Nephron progenitor cell (in vitro differentiated cells): Measurements from ENCODE around the gene APOBEC3A.
A peak's percentile ranks its signal among the peaks of the same experiment; 100 is the strongest.
"Not testable (repeated sequence)": the region's sequence is repeated elsewhere in the genome, so short reads cannot be mapped to it uniquely, and the experiment has no call there.

Experiments used
- DNase-seq: peaks from one replicate; pipeline ENCODE4 v3.0.0; 2021
- H3K27ac Mint-ChIP-seq: 2 replicates; pipeline ENCODE4 v1.8.0; 2021; ENCODE audit warnings: mild to moderate bottlenecking, moderate library complexity, mixed read lengths
- H3K27me3 Mint-ChIP-seq: 2 replicates; pipeline ENCODE4 v1.8.0; 2021; ENCODE audit warnings: mild to moderate bottlenecking, low read depth, mixed read lengths; ENCODE audit not compliant: poor library complexity
- H3K36me3 Mint-ChIP-seq: 2 replicates; pipeline ENCODE4 v1.8.0; 2021; ENCODE audit warnings: low read depth, mixed read lengths
- H3K4me1 Mint-ChIP-seq: 2 replicates; pipeline ENCODE4 v1.8.0; 2021; ENCODE audit warnings: mixed read lengths
- H3K4me3 Mint-ChIP-seq: 2 replicates; pipeline ENCODE4 v1.8.0; 2021; ENCODE audit warnings: mild to moderate bottlenecking, moderate library complexity, mixed read lengths
- H3K9me3 Mint-ChIP-seq: 2 replicates; pipeline ENCODE4 v1.8.0; 2021; ENCODE audit warnings: mild to moderate bottlenecking, moderate library complexity, mixed read lengths
- TF ChIP-seq, protein P1 (sequence below): fragments of 200-600 bp; sonication (generic); IDR thresholded peaks from 2 replicates; pipeline ENCODE4 v1.5.0; 2021; ENCODE audit warnings: antibody characterized with exemption

Gene APOBEC3A

GRCh38 chr22:38981005-38981991 lies 23.9 kb downstream of the APOBEC3A start:
- Mint-ChIP-seq H3K4me1 (peaks cover 20% of the 10 kb centered on the region), H3K36me3 (peaks cover 13% of the 10 kb centered on the region), H3K27ac (no peak overlapping the region), H3K9me3 (peaks cover 62% of the 10 kb centered on the region), H3K4me3 (no peak overlapping the region), H3K27me3 (peaks cover 12% of the 10 kb centered on the region)
- DNase-seq = peak; percentile 33
- TF ChIP-seq, protein P1, sequence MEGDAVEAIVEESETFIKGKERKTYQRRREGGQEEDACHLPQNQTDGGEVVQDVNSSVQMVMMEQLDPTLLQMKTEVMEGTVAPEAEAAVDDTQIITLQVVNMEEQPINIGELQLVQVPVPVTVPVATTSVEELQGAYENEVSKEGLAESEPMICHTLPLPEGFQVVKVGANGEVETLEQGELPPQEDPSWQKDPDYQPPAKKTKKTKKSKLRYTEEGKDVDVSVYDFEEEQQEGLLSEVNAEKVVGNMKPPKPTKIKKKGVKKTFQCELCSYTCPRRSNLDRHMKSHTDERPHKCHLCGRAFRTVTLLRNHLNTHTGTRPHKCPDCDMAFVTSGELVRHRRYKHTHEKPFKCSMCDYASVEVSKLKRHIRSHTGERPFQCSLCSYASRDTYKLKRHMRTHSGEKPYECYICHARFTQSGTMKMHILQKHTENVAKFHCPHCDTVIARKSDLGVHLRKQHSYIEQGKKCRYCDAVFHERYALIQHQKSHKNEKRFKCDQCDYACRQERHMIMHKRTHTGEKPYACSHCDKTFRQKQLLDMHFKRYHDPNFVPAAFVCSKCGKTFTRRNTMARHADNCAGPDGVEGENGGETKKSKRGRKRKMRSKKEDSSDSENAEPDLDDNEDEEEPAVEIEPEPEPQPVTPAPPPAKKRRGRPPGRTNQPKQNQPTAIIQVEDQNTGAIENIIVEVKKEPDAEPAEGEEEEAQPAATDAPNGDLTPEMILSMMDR = peak; percentile 28

DNA sequence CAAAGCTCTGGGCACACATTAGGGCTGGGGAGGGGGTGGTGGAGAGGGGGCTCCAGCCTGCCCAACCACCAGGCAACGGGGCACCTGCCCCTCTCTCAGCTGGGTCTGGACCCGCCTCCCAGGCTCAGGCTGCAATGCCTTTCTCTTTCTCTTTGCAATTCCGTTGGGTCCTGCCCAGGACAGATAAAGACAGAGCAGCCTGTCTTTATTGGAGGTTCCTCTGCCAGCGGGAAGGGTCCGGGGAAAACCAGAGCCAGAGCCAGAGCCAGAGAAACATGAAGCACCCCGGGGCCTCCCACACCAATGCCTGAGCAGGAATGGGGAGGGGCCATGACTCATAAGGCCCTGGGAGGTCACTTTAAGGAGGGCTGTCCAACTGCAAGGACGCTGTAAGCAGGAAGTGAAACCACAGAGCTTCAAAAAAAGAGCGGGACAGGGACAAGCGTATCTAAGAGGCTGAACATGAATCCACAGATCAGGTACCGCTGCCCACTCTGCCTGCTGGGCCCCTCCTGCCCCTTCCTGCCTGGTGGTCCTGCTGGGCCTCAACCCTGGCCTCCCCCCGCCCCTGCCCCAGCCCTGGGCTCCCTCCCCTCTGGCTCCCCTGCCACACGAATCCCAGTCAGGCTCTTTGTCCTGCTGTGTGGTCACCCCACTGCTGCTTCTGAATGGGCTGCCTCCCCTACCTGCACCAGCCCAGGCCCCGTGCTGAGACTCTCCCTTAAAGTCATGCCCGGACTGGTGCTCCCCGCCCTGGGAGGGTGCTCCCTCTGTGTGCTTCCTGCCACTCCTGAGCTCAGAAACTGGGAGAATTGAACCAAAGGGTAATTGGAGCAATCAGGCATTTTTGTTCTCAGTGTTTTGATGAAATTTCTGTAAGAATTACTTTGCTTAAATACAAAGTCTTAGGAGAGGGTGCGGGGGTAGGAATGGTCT lies 24.9 kb downstream of the APOBEC3A start, which contains the start of gene APOBEC3B:
TSS of gene APOBEC3B (plus strand) at position 356 of the 936 bp plus-strand sequence. CDS start at position 463, 107 bp downstream.
- TF ChIP-seq, protein P1 = no peak
- peak within 1 kb of the TSS; percentile 91 for H3K27ac Mint-ChIP-seq
- H3K9me3 Mint-ChIP-seq = peaks cover 53% of the 10 kb centered on the region
- peaks cover 13% of the 10 kb centered on the region for H3K36me3 Mint-ChIP-seq
- peaks cover 13% of the 10 kb centered on the region for H3K27me3 Mint-ChIP-seq
- peak; percentile 52 for DNase-seq
- peaks cover 21% of the 10 kb centered on the region for H3K4me1 Mint-ChIP-seq
- peak within 1 kb of the TSS; percentile 69 for H3K4me3 Mint-ChIP-seq

DNA sequence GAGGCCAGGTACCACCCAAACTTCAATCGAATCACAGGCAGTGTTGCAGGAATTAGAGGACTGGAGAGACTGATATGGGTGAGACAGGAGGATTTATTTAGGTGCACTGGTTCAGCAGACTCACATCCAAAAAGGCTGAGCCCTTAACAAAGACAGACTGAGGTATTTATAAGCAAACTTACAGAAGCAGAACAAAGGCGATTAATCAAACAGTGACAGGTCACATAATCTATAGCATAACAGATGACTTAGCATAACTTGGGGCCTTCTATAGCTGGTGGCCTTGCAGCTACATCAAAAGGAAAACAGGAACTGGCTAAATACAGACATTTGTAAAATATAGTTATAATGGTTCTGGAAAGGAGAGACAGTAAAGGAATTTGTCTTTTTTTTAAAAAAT lies 26.8 kb downstream of the APOBEC3A start:
- Mint-ChIP-seq H3K27me3 (peaks cover 16% of the 10 kb centered on the region), H3K4me3 (no peak overlapping the region), H3K9me3 (peaks cover 40% of the 10 kb centered on the region), H3K4me1 (peaks cover 27% of the 10 kb centered on the region), H3K36me3 (peaks cover 10% of the 10 kb centered on the region), H3K27ac (no peak overlapping the region)
- TF ChIP-seq, protein P1 = no peak
- no peak for DNase-seq

DNA sequence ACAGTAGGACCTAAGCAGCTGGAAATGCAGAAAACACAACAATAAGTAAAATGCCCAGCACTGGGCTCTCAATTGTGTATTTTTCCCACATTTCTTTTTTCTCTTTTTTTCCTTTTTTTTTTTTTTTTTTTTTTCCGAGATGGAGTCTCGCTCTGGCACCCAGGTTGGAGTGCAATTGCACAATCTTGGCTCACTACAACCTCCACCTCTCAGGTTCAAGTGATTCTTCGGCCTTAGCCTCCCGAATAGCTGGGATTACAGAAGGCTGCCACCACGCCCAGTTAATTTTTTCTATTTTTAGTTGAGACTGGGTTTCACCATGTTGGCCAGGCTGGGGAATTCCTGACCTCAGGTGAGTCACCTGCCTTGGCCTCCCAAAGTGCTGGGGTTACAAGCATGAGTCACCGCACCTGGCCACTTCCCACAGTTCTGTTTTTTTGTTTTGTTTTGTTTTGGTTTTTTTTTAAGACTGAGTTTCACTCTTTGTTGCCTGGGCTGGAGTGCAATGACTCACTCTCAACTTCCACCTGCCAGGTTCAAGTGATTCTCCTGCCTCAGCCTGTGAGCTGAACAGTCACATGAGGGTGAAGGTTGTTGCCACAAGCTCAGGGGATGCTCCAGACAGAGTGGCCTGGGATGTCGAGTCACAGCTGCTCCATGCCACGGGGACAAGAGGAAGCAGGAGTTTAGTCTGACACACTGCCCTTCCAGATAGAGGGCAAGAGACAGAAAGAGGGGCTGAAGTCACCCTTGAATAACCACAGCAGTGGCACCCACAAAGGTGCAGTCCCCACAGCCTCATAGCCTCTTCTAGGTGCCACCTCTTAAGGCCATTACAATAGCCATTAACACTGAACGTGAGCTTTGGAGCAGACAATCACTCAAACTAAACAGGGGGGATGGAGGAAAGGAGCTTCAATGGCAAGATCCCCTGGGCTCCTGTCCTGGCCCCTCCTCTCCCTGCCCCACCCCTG lies 27.7 kb downstream of the APOBEC3A start:
- not testable (repeated sequence) for H3K36me3 Mint-ChIP-seq, DNase-seq, H3K27ac Mint-ChIP-seq, H3K4me3 Mint-ChIP-seq
- Mint-ChIP-seq H3K9me3 (peaks cover 37% of the 10 kb centered on the region), H3K27me3 (peaks cover 16% of the 10 kb centered on the region), H3K4me1 (peaks cover 27% of the 10 kb centered on the region)

DNA sequence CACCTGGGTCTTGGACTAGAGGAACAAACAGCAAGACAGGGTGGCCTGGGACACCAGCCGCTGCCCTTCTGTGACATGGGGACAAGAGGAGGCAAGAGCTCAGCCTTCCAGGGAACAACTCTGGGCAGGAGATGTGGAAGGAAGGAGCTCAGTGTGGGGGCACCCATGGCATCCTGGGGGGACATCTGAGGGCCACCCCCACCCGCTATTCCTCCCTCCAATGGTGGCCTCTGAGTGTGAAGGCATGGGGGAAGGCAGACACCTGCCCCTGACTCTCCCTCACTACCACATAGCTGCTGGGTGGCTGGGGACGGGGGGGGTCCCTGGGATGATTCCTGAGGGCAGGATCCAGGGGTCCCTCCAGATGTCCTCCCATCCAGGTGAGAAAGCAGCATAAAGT lies 29.2 kb downstream of the APOBEC3A start:
- Mint-ChIP-seq H3K36me3 (peaks cover 10% of the 10 kb centered on the region), H3K4me3 (peak overlapping the region; percentile 23), H3K4me1 (peaks cover 21% of the 10 kb centered on the region), H3K9me3 (peaks cover 33% of the 10 kb centered on the region), H3K27me3 (peaks cover 11% of the 10 kb centered on the region), H3K27ac (no peak overlapping the region)
- DNase-seq = no peak
- TF ChIP-seq, protein P1 = no peak
